HG03354 (cell line): ENCODE results near the gene CAPN14.

Source experiments
- ATAC-seq: cut with Tn5 transposase; IDR thresholded peaks from one replicate; pipeline ENCODE4 v1.9.1; 2021; ENCODE audit warnings: mild to moderate bottlenecking; ENCODE audit not compliant: unreplicated experiment, poor library complexity, severe bottlenecking

The CAPN14 gene

GRCh38 chr2:31217465-31218200 is at the start of gene CAPN14:
Gene CAPN14, minus strand, starts transcription at chr2:31217515. Its CDS starts 12,068 bp downstream, at chr2:31205447.
- ATAC-seq, result no peak

- ATAC-seq, result no peak
Observed at GRCh38 chr2:31266804-31267203, 49.5 kb upstream of the CAPN14 start.

- ATAC-seq, result no peak
Observed at GRCh38 chr2:31265234-31265633, 47.9 kb upstream of the CAPN14 start.

- no peak for ATAC-seq
Observed at GRCh38 chr2:31263636-31264190, 46.4 kb upstream of the CAPN14 start.

- ATAC-seq, result no peak
Observed at GRCh38 chr2:31260870-31261269, 43.6 kb upstream of the CAPN14 start.

- no peak for ATAC-seq
Observed at GRCh38 chr2:31259075-31259474, 41.8 kb upstream of the CAPN14 start.

GRCh38 chr2:31258351-31258750 is 41.0 kb upstream of the CAPN14 start:
- peak; percentile 49 for ATAC-seq

GRCh38 chr2:31256611-31257382 is 39.5 kb upstream of the CAPN14 start:
- peak; percentile 20 for ATAC-seq

- ATAC-seq, result peak; percentile 71
Observed at GRCh38 chr2:31255911-31256571, 38.7 kb upstream of the CAPN14 start.

GRCh38 chr2:31254237-31255203 is 37.2 kb upstream of the CAPN14 start:
- ATAC-seq, result no peak

GRCh38 chr2:31253356-31254131 is 36.2 kb upstream of the CAPN14 start:
- no peak for ATAC-seq

GRCh38 chr2:31251851-31252250 is 34.5 kb upstream of the CAPN14 start:
- ATAC-seq, result no peak

GRCh38 chr2:31251018-31251417 is 33.7 kb upstream of the CAPN14 start:
- no peak for ATAC-seq

GRCh38 chr2:31249009-31249690 is 31.8 kb upstream of the CAPN14 start:
- ATAC-seq, result no peak

- no peak for ATAC-seq
Observed at GRCh38 chr2:31248139-31248538, 30.8 kb upstream of the CAPN14 start.

GRCh38 chr2:31247711-31248110 is 30.4 kb upstream of the CAPN14 start:
- ATAC-seq, result no peak

- ATAC-seq, result no peak
Observed at GRCh38 chr2:31246184-31246852, 29.0 kb upstream of the CAPN14 start.
